ENCODE measurements around the gene PKM. TPM values are rescaled to one million over a fixed set of nuclear protein-coding genes. Genes with fewer than 3 reads are reported as not detected.

PKM gene
- total and polyA plus RNA-seq, 3 donors from 2014 or later = 521 to 602 (median 530) TPM

DNA sequence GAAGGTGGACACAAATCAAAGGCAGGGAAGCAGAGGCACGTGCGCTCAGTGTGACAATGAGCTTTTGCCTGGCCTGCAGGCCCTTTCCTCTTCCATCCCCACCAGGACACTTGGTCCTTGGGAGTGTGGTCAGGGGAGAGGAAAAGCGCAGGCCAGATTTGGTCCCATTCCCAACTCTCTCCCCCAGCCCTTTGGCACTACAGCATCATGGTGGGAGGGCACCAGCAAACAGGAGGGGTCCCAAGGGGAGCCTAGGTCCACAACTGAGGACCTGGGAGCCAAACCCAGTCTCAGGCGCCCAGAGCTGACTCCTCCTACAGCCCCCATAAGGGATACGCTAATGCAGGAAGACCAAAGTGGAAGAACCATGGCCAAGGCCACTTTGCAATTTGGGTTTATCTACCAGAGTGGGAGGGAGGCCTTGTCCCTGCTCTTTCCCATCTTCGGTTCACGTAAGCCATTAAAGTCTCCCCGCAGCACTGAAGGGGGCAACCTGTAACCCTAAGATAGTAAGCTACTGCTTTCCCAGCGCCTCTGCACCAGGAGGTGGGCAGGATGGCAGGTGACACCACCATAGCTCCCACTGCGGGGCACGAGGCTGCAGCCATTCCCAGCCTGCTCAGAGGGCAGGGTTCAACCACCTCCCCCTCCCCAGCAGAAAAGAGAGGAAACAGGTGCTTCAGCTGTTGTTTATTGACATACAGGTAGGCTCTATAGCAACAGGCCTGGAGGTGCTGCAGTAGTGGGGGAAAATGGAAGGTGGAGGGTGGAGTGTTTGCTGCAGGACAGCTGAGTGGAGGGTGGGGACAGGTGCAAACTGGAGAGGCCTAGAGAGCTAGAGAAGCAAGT, 32.4 kb downstream of the PKM start:
- intact Hi-C loops (cut with DNase I; ENCODE audit: low total_unique reads) = loop anchor here (5.0 kb wide), 1 partner anchor 179 kb away; the partner anchor contains the start of gene HEXA
- Histone ChIP-seq H3K9me3 (no peaks in the 10 kb centered on the region), H3K4me3 (no peak overlapping the region), H3K4me1 (peaks cover 32% of the 10 kb centered on the region), H3K27me3 (no peaks in the 10 kb centered on the region), H3K27ac (no peak overlapping the region), H3K36me3 (ENCODE audit: low read depth, missing control alignments) (no peaks in the 10 kb centered on the region)
- DNase-seq = no peak
- 63 to 72% methylated on average over 10 to 11 of the region's 11 CpGs for WGBS, 2 donors
- TF ChIP-seq POLR2A (IDR thresholded peaks at IDR 0.05) (no peak), CTCF (IDR thresholded peaks at IDR 0.05) (no peak)

GRCh38 chr15:72197460-72198355, 33.3 kb downstream of the PKM start, which contains the start of gene GRAMD2A:
Gene GRAMD2A, minus strand, starts transcription at chr15:72197787.
- Histone ChIP-seq H3K27ac (no peak within 1 kb of the TSS), H3K9me3 (no peaks in the 10 kb centered on the region), H3K4me3 (peak within 1 kb of the TSS; percentile 46 to 59), H3K27me3 (no peaks in the 10 kb centered on the region), H3K36me3 (ENCODE audit: low read depth, missing control alignments) (no peaks in the 10 kb centered on the region), H3K4me1 (peaks cover 25% of the 10 kb centered on the region)
- TF ChIP-seq POLR2A (IDR thresholded peaks at IDR 0.05) = no peak
- no peak for TF ChIP-seq CTCF (IDR thresholded peaks at IDR 0.05)
- DNase-seq = peak; percentile 22
- intact Hi-C loops (cut with DNase I; ENCODE audit: low total_unique reads) = loop anchor here (5.0 kb wide), 1 partner anchor 180 kb away; the partner anchor contains the start of gene HEXA
- 8 to 15% methylated on average over 23 to 82 of the region's 83 CpGs for WGBS, 2 donors

- WGBS, 2 donors = 4% methylated on average over 35 of the region's 35 CpGs; no CpG with 5 or more reads in 1 of the 2 donors
- no peak for DNase-seq
- Histone ChIP-seq H3K27me3 (no peaks in the 10 kb centered on the region), H3K27ac (no peak overlapping the region), H3K4me3 (peak overlapping the region; percentile 46 to 59), H3K4me1 (peaks cover 23% of the 10 kb centered on the region), H3K9me3 (no peaks in the 10 kb centered on the region), H3K36me3 (ENCODE audit: low read depth, missing control alignments) (no peaks in the 10 kb centered on the region)
- intact Hi-C loops (cut with DNase I; ENCODE audit: low total_unique reads) = loop anchor here (5.0 kb wide), 1 partner anchor 180 kb away; the partner anchor contains the start of gene HEXA
- no peak for TF ChIP-seq CTCF (IDR thresholded peaks at IDR 0.05)
- TF ChIP-seq POLR2A (IDR thresholded peaks at IDR 0.05) = no peak
These were observed 33.9 kb downstream of the PKM start for GRCh38 chr15:72197041-72197459.

DNA sequence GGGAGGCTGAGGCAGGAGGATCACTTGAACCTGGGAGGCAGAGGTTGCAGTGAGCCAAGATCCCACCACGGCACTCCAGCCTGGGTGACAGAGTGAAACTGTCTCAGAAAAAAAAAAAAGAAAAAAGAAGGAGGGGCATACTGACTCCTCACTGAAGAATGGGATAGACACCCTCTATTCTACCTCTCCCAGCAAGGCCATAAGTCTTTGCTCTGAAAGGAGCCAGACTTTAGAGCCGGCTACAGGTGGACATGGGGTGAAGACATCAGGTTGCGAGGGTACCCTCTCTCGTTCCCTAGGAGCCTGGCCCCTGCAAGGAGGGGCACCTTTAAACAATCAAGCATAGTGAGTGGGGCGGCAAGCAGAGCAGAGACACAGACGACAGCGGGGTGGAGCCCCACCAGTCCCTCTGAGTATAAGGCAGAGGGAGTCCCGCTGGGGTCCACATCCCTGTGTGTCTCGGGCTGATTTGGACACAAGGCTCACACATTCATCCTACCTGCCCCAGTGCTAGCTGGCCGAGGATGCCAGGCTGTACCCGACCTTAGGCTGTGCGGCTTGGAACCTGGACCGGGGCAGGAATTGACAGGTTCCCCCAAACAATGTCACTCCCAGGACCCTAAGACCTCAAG, 34.5 kb downstream of the PKM start:
- TF ChIP-seq POLR2A (IDR thresholded peaks at IDR 0.05) = no peak
- TF ChIP-seq CTCF (IDR thresholded peaks at IDR 0.05) = no peak
- WGBS, 2 donors = 55 to 75% methylated on average over 4 to 13 of the region's 13 CpGs
- Histone ChIP-seq H3K9me3 (no peaks in the 10 kb centered on the region), H3K4me3 (peak overlapping the region in 1 of 2 donors; percentile 59), H3K4me1 (peaks cover 18% of the 10 kb centered on the region), H3K27me3 (no peaks in the 10 kb centered on the region), H3K36me3 (ENCODE audit: low read depth, missing control alignments) (no peaks in the 10 kb centered on the region), H3K27ac (no peak overlapping the region)
- no peak for DNase-seq
- intact Hi-C loops (cut with DNase I; ENCODE audit: low total_unique reads) = loop anchor here (5.0 kb wide), 1 partner anchor 181 kb away; the partner anchor contains the start of gene HEXA
